IPS-15b (cell line): ENCODE data around the gene SUCLG1.
"Not testable (repeated sequence)": the region's sequence is repeated elsewhere in the genome, so short reads cannot be mapped to it uniquely, and the experiment has no call there.

Source experiments
- H3K27me3 ChIP-seq: one replicate; pipeline ENCODE4 v1.6.1; 2013; ENCODE audit warnings: low read length; ENCODE audit not compliant: control insufficient read depth, insufficient read depth
- H3K36me3 ChIP-seq: one replicate; pipeline ENCODE4 v1.6.1; 2013; ENCODE audit warnings: low read length; ENCODE audit not compliant: control insufficient read depth, insufficient read depth
- H3K4me1 ChIP-seq: one replicate; pipeline ENCODE4 v1.6.1; 2013; ENCODE audit warnings: mild to moderate bottlenecking, low read length; ENCODE audit not compliant: control insufficient read depth, insufficient read depth
- H3K4me3 ChIP-seq: one replicate; pipeline ENCODE4 v1.5.1; 2013; ENCODE audit warnings: low read depth, low read length
- H3K9ac ChIP-seq: one replicate; pipeline ENCODE4 v1.6.1; 2013; ENCODE audit warnings: low read depth, mild to moderate bottlenecking, low read length
- H3K9me3 ChIP-seq: one replicate; pipeline ENCODE4 v1.6.1; 2013; ENCODE audit warnings: mild to moderate bottlenecking, low read length; ENCODE audit not compliant: control insufficient read depth, insufficient read depth

SUCLG1 gene

DNA sequence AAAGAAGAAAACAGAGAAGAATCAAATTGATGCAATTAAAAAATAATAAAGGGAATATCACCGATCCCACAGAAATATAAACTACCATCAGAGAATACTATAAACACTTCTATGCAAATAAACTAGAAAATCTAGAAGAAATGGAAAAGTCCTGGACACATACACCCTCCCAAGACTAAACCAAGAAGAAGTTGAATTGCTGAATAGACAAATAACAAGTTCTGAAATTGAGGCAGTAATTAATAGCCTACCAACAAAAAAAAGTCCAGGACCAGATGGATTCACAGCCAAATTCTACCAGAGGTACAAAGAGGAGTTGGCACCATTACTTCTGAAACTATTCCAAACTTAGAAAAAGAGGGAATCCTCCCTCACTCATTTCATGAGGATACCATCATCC, 59.2 kb downstream of the SUCLG1 start:
- not testable (repeated sequence) for H3K36me3 ChIP-seq, H3K4me1 ChIP-seq, H3K9ac ChIP-seq, H3K9me3 ChIP-seq, H3K27me3 ChIP-seq, H3K4me3 ChIP-seq

DNA sequence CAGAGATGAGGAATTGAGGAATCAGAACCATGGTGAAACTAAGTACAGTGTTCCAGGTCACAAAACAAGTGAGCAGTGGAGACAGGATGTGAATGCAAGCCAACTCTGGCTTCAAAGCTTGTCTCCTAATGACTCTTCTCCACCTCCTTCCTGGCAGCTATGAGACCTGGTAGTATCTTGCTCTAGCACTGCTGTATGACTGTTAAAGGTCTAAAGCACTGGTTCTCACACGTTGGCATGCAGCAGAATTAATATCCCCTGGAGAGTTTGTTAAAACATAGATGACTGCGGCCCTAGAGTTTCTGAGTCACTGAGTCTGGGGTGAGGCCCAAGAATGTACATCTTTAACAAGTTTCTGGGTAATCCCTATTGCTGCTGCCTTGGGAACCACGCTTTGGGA, 63.3 kb downstream of the SUCLG1 start:
- no peak overlapping the region for H3K9ac ChIP-seq

DNA sequence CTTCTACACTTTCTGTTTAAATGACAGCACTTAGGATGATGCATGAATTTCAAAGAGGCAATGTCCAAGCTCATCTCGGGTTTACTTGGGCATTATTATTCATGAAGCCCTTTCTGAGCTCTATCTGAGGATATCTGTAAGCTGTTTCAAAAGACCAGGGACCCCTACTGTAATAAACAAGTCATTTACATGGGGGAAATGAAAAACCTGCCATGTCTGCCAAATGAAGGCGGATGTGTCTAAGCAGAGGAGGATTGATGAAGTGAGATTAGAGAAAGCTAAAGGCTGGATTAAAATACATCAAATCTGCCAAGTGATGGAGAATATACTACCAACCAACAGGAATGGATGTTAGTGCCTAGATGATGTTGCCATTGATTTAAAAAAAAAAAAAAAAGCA, 64.5 kb downstream of the SUCLG1 start:
- Histone ChIP-seq H3K9me3 (peaks cover 3% of the 10 kb centered on the region), H3K9ac (no peak overlapping the region), H3K36me3 (no peaks in the 10 kb centered on the region), H3K4me1 (peaks cover 3% of the 10 kb centered on the region), H3K27me3 (no peaks in the 10 kb centered on the region), H3K4me3 (no peak overlapping the region)

More for the DNA sequence above, 63.3 kb downstream of the SUCLG1 start:
- Histone ChIP-seq H3K4me3 (no peak overlapping the region), H3K9me3 (peaks cover 3% of the 10 kb centered on the region), H3K36me3 (no peaks in the 10 kb centered on the region), H3K4me1 (peaks cover 3% of the 10 kb centered on the region), H3K27me3 (no peaks in the 10 kb centered on the region)

- H3K4me3 ChIP-seq = no peak overlapping the region
- H3K9me3 ChIP-seq = peaks cover 3% of the 10 kb centered on the region
- no peak overlapping the region for H3K9ac ChIP-seq
- no peaks in the 10 kb centered on the region for H3K36me3 ChIP-seq
- H3K27me3 ChIP-seq = no peaks in the 10 kb centered on the region
- H3K4me1 ChIP-seq = peaks cover 3% of the 10 kb centered on the region
Observed at GRCh38 chr2:84393829-84394228, 65.3 kb downstream of the SUCLG1 start.

- H3K36me3 ChIP-seq = no peaks in the 10 kb centered on the region
- peaks cover 3% of the 10 kb centered on the region for H3K4me1 ChIP-seq
- H3K4me3 ChIP-seq = no peak overlapping the region
- peaks cover 3% of the 10 kb centered on the region for H3K9me3 ChIP-seq
- no peaks in the 10 kb centered on the region for H3K27me3 ChIP-seq
- H3K9ac ChIP-seq = no peak overlapping the region
Observed at GRCh38 chr2:84389794-84390193, 69.3 kb downstream of the SUCLG1 start.

GRCh38 chr2:84388921-84389490, 70.1 kb downstream of the SUCLG1 start:
- H3K27me3 ChIP-seq = no peaks in the 10 kb centered on the region
- no peak overlapping the region for H3K9ac ChIP-seq
- H3K4me1 ChIP-seq = no peaks in the 10 kb centered on the region
- H3K4me3 ChIP-seq = no peak overlapping the region
- no peaks in the 10 kb centered on the region for H3K36me3 ChIP-seq
- H3K9me3 ChIP-seq = peaks cover 3% of the 10 kb centered on the region

GRCh38 chr2:84388133-84388532, 70.9 kb downstream of the SUCLG1 start:
- Histone ChIP-seq H3K4me1 (no peaks in the 10 kb centered on the region), H3K9me3 (peaks cover 3% of the 10 kb centered on the region), H3K36me3 (no peaks in the 10 kb centered on the region), H3K27me3 (no peaks in the 10 kb centered on the region), H3K4me3 (no peak overlapping the region), H3K9ac (no peak overlapping the region)

GRCh38 chr2:84386336-84387040, 72.6 kb downstream of the SUCLG1 start:
- Histone ChIP-seq H3K4me3 (no peak overlapping the region), H3K36me3 (no peaks in the 10 kb centered on the region), H3K27me3 (no peaks in the 10 kb centered on the region), H3K9ac (no peak overlapping the region), H3K4me1 (no peaks in the 10 kb centered on the region), H3K9me3 (no peaks in the 10 kb centered on the region)

GRCh38 chr2:84383271-84383670, 75.8 kb downstream of the SUCLG1 start:
- no peak overlapping the region for H3K4me3 ChIP-seq
- H3K4me1 ChIP-seq = no peaks in the 10 kb centered on the region
- H3K27me3 ChIP-seq = no peaks in the 10 kb centered on the region
- no peaks in the 10 kb centered on the region for H3K9me3 ChIP-seq
- no peak overlapping the region for H3K9ac ChIP-seq
- no peaks in the 10 kb centered on the region for H3K36me3 ChIP-seq

GRCh38 chr2:84380875-84381274, 78.2 kb downstream of the SUCLG1 start:
- H3K27me3 ChIP-seq = no peaks in the 10 kb centered on the region
- no peaks in the 10 kb centered on the region for H3K9me3 ChIP-seq
- no peaks in the 10 kb centered on the region for H3K4me1 ChIP-seq
- no peaks in the 10 kb centered on the region for H3K36me3 ChIP-seq
- no peak overlapping the region for H3K9ac ChIP-seq
- H3K4me3 ChIP-seq = no peak overlapping the region

- H3K4me1 ChIP-seq = no peaks in the 10 kb centered on the region
- no peaks in the 10 kb centered on the region for H3K36me3 ChIP-seq
- no peak overlapping the region for H3K9ac ChIP-seq
- no peaks in the 10 kb centered on the region for H3K27me3 ChIP-seq
- H3K9me3 ChIP-seq = no peaks in the 10 kb centered on the region
- H3K4me3 ChIP-seq = no peak overlapping the region
Observed at GRCh38 chr2:84378960-84379359, 80.1 kb downstream of the SUCLG1 start.

DNA sequence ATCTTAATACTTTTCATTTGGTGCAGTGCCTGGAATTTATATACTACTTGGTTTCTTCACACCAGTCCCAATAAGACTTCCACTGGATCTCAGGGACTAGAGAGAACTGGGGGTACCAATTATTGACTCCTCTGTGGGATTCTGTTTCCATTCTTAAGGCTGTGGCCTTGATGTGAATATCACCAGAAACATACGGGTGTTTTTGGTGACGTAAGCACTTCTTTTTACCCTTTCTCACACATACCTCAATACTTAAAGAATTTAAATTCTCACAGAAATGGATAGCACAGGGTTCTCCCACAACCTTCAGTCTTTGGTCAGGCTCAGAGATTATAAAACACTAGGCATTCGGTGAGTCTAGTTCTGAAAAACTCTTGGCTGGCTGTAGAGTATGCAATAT, 84.1 kb downstream of the SUCLG1 start:
- Histone ChIP-seq H3K36me3 (no peaks in the 10 kb centered on the region), H3K27me3 (no peaks in the 10 kb centered on the region), H3K9me3 (no peaks in the 10 kb centered on the region), H3K4me3 (no peak overlapping the region), H3K9ac (no peak overlapping the region), H3K4me1 (no peaks in the 10 kb centered on the region)
